Keratinocyte (primary cell): ENCODE measurements around the gene COASY. TPM values are rescaled to one million over a fixed set of nuclear protein-coding genes. Genes with fewer than 3 reads are reported as not detected.
"Not testable (repeated sequence)": the region's sequence is repeated elsewhere in the genome, so short reads cannot be mapped to it uniquely, and the experiment has no call there.

Source experiments
- DNase-seq: peaks from one replicate; pipeline ENCODE4 v3.0.0-alpha.2; 2011; ENCODE audit warnings: low read depth, missing footprints, low spot score
- FAIRE-seq: peaks from 2 replicates; lab custom pipeline; 2011; peaks lifted over from hg19 to GRCh38; lab: Jason Lieb, UNC
- H2AFZ ChIP-seq: 2 replicates; pipeline ENCODE4 v1.6.0; 2012; ENCODE audit warnings: low read length, control low read depth, inconsistent platforms; ENCODE audit not compliant: control insufficient read depth
- H3K27ac ChIP-seq: 2 replicates; pipeline ENCODE4 v1.5.1; 2011; ENCODE audit warnings: low read length; ENCODE audit not compliant: control insufficient read depth, insufficient read depth
- H3K27me3 ChIP-seq: 3 replicates; pipeline ENCODE4 v1.6.0; 2011; ENCODE audit warnings: low read length; ENCODE audit not compliant: control insufficient read depth, insufficient read depth; ENCODE audit errors: extremely low read depth
- H3K36me3 ChIP-seq, 2 experiments: 2 replicates in 1 of 2; 3 replicates in 1 of 2; pipeline ENCODE4 v1.5.1; 2011; ENCODE audit warnings: low read length in 2 of 2, mild to moderate bottlenecking in 1 of 2; ENCODE audit not compliant: control insufficient read depth in 2 of 2, insufficient read depth in 2 of 2; ENCODE audit errors: extremely low read depth in 1 of 2
- H3K4me1 ChIP-seq: 3 replicates; pipeline ENCODE4 v1.5.1; 2011; ENCODE audit warnings: low read length; ENCODE audit not compliant: control insufficient read depth, insufficient read depth; ENCODE audit errors: extremely low read depth
- H3K4me2 ChIP-seq: 3 replicates; pipeline ENCODE4 v1.6.0; 2011; ENCODE audit warnings: low read depth, low read length; ENCODE audit not compliant: control insufficient read depth, insufficient read depth; ENCODE audit errors: extremely low read depth
- H3K4me3 ChIP-seq, 3 experiments: fragments of 200-600 bp in 1 of 3; sonication (generic) in 1 of 3; 2 replicates in 2 of 3; 3 replicates in 1 of 3; pipeline ENCODE4 v1.5.1; 2011 to 2016; ENCODE audit warnings: low read length in 3 of 3, mild to moderate bottlenecking in 3 of 3, control low read depth in 2 of 3, inconsistent platforms in 1 of 3, low read depth in 1 of 3, mixed read lengths in 1 of 3, mixed run types in 1 of 3, moderate library complexity in 1 of 3; ENCODE audit not compliant: control insufficient read depth in 2 of 3, insufficient read depth in 2 of 3; ENCODE audit errors: extremely low read depth in 1 of 3
- H3K79me2 ChIP-seq: 2 replicates; pipeline ENCODE4 v1.6.0; 2012; ENCODE audit warnings: low read length; ENCODE audit not compliant: control insufficient read depth, insufficient read depth
- H3K9ac ChIP-seq: 3 replicates; pipeline ENCODE4 v1.6.0; 2011; ENCODE audit warnings: low read length; ENCODE audit not compliant: control insufficient read depth, insufficient read depth; ENCODE audit errors: extremely low read depth
- H3K9me1 ChIP-seq: 3 replicates; pipeline ENCODE4 v1.6.0; 2011; ENCODE audit warnings: low read length; ENCODE audit not compliant: control insufficient read depth, insufficient read depth; ENCODE audit errors: extremely low read depth
- H3K9me3 ChIP-seq: 2 replicates; pipeline ENCODE4 v1.5.1; 2012; ENCODE audit warnings: low read depth, low read length; ENCODE audit not compliant: control insufficient read depth
- H4K20me1 ChIP-seq: 3 replicates; pipeline ENCODE4 v1.6.0; 2011; ENCODE audit warnings: low read length; ENCODE audit not compliant: control insufficient read depth, insufficient read depth; ENCODE audit errors: extremely low read depth
- CTCF ChIP-seq, 3 experiments: IDR thresholded peaks in 1 of 3; conservative IDR thresholded peaks in 1 of 3; optimal IDR thresholded peaks in 1 of 3; 2 replicates in 2 of 3; 3 replicates in 1 of 3; pipeline versions ENCODE3 to v1.5.1; 2011; ENCODE audit warnings: low read length in 3 of 3, mild to moderate bottlenecking in 3 of 3, moderate library complexity in 2 of 3, control low read depth in 1 of 3, inconsistent platforms in 1 of 3; ENCODE audit not compliant: insufficient read depth in 2 of 3; ENCODE audit errors: extremely low read depth in 1 of 3
- EZH2 ChIP-seq: IDR thresholded peaks from one replicate; pipeline ENCODE4 v1.6.1; 2012; ENCODE audit warnings: inconsistent platforms, mild to moderate bottlenecking, low read length, moderate library complexity
- dilution Hi-C: fragments of 300-500 bp; cut with MboI; formaldehyde crosslinking; loops from one replicate; pipeline ENCODE4 v1.7.0; 2020; ENCODE audit warnings: low sequenced_read_pairs; ENCODE audit not compliant: extremely low pct_ligation_motif_present
- polyA plus RNA-seq, 5 experiments: library from polyadenylated mRNA; depleted of rRNA in 3 of 5; stranded (reverse) in 3 of 5; stranded (forward) in 1 of 5; unstranded in 1 of 5; fragments of >200 nt; gene quantifications; 1 replicate in 1 of 5; 2 replicates in 3 of 5; 3 replicates in 1 of 5; pipeline versions ENCODE4 v1.2.1 to v1.2.3, GENCODE V29; 2011 to 2012; ENCODE audit warnings: missing spikeins in 2 of 5, low read depth in 1 of 5, low replicate concordance in 1 of 5

The COASY gene
- polyA plus RNA-seq, 1 donor (not counting 4 experiments of a cell fraction or from before 2014, with no cell fraction given): 26.2 TPM

DNA sequence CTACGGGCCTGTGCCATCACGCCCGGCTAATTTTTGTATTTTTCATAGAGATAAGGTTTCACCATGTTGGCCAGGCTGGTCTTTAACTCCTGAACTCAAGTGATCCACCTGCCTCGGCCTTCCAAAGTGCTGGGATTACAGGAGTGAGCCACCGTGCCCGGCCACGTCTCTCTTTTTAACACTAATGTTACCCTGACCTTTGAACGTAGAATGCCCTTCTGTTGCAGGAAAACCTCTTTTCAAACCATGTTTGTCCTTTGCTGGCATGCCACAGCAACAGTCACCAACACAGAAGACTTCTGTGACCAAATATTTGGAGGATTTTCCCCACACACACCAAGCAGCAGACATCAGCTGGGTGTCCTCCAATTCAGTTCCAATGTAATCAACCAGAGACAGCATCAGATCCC is 17.1 kb upstream of the COASY start:
- no peak for FAIRE-seq
- H3K4me3 ChIP-seq: no peak overlapping the region
- H3K79me2 ChIP-seq: no peaks in the 10 kb centered on the region
- H3K9ac ChIP-seq: no peak overlapping the region
- H3K9me1 ChIP-seq: no peaks in the 10 kb centered on the region
- peaks cover 14% of the 10 kb centered on the region for H3K4me1 ChIP-seq
- H2AFZ ChIP-seq: no peak overlapping the region
- no peaks in the 10 kb centered on the region for H4K20me1 ChIP-seq
- dilution Hi-C loops: no loop called here
- H3K36me3 ChIP-seq: peaks cover 7 to 8% of the 10 kb centered on the region in 2 experiments
- H3K27ac ChIP-seq: no peak overlapping the region
- no peak overlapping the region for H3K4me2 ChIP-seq
- H3K9me3 ChIP-seq: no peaks in the 10 kb centered on the region
- H3K27me3 ChIP-seq: no peaks in the 10 kb centered on the region
- DNase-seq: no peak
- TF ChIP-seq EZH2: no peak
- TF ChIP-seq CTCF (optimal IDR thresholded peaks at IDR 0.05 in 1 of 3, IDR thresholded peaks at IDR 0.05 in 1 of 3, conservative IDR thresholded peaks at IDR 0.05 in 1 of 3; ENCODE audit: extremely low read depth in 1 of 3, insufficient read depth in 2 of 3, low read length in 3 of 3): no peak

- peak; percentile 41 for FAIRE-seq
- H3K36me3 ChIP-seq, DNase-seq, H3K27me3 ChIP-seq, H3K9ac ChIP-seq, H3K9me1 ChIP-seq, H4K20me1 ChIP-seq, H3K4me2 ChIP-seq, H3K4me3 ChIP-seq, H3K27ac ChIP-seq, dilution Hi-C loops, H2AFZ ChIP-seq, H3K9me3 ChIP-seq, H3K79me2 ChIP-seq: not testable (repeated sequence)
- H3K4me1 ChIP-seq: peaks cover 14% of the 10 kb centered on the region
Observed at GRCh38 chr17:42545755-42546505, 16.0 kb upstream of the COASY start.
